HL-60 (cell line): ENCODE measurements around the gene VARS1.

Experiments
- DNase-seq, 2 experiments: peaks; one replicate each; pipeline ENCODE4 v3.0.0-alpha.2; 2010 to 2020; ENCODE audit warnings: low read depth in 1 of 2, low spot score in 1 of 2
- H3K27ac ChIP-seq: fragments of 250-450 bp; sonication (Bioruptor Pico); replicated peaks from 2 replicates; pipeline ENCODE4 v1.5.1; 2020; ENCODE audit warnings: mild to moderate bottlenecking, moderate library complexity
- H3K27me3 ChIP-seq: fragments of 250-450 bp; sonication (Bioruptor Pico); 2 replicates; pipeline ENCODE4 v1.5.1; 2021; ENCODE audit warnings: mild to moderate bottlenecking, moderate library complexity; ENCODE audit not compliant: insufficient read depth, poor library complexity, severe bottlenecking
- H3K4me3 ChIP-seq: replicated peaks from 2 replicates; pipeline ENCODE4 v1.5.1; 2011; ENCODE audit warnings: mild to moderate bottlenecking, control low read depth, low read length; ENCODE audit not compliant: insufficient read depth
- CTCF ChIP-seq: IDR thresholded peaks from one replicate; pipeline ENCODE4 v1.5.1; 2011; ENCODE audit warnings: low read length, control low read depth, inconsistent platforms; ENCODE audit not compliant: insufficient read depth
- GABPA ChIP-seq: IDR thresholded peaks from 2 replicates; pipeline ENCODE4 v1.6.1; 2012; ENCODE audit warnings: low read depth
- POLR2AphosphoS5 ChIP-seq: IDR thresholded peaks from 2 replicates; pipeline ENCODE4 v1.6.1; 2012; ENCODE audit warnings: low read depth
- SPI1 ChIP-seq: IDR thresholded peaks from 2 replicates; pipeline ENCODE4 v1.6.1; 2012; ENCODE audit warnings: low read depth, mild to moderate bottlenecking, borderline replicate concordance
- TF ChIP-seq, protein P1 (sequence below): IDR thresholded peaks from 2 replicates; pipeline ENCODE4 v1.6.1; 2012; ENCODE audit warnings: low read depth; ENCODE audit not compliant: insufficient replicate concordance

Gene VARS1

DNA sequence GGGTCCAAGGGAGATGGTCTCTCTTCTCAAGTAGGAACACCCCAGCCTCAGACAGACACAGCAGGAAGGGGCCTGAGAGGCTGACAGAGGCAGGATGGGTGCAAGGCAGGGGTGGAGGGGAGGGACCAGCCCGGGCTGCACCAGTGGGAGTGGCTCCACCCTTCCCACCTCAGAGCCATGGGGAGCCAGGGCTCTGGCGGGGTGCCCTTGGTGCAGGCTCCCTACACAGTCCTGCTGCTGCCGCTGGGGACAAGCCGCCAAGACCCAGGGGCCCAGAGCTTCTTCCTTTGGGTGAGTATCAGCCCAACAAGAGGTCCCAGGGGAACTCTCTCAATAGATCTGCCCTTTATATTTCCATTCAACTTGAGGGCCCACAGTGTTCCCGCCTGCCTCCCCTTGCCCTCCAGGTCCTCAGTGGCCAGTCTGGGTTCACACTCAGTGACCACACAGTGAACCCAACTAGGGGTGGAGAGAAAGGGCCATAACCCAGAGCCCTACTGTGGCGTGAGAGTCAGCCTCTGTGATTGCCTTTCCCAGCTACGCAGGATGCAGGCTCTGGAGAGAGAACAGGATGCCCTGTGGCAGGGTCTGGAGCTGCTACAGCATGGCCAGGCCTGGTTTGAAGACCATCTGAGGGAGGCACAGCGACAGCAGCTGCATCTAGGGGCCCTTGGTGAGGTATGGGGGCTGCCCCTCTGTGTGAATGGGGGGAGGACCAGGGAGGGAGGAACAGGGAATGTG is 32.5 kb downstream of the VARS1 start:
- TF ChIP-seq GABPA (no peak), POLR2AphosphoS5 (no peak)
- no peak overlapping the region for H3K27ac ChIP-seq
- H3K27me3 ChIP-seq = no peaks in the 10 kb centered on the region
- DNase-seq = no peak
- no peak overlapping the region for H3K4me3 ChIP-seq

- no peak within 1 kb of the TSS for H3K4me3 ChIP-seq
- H3K27ac ChIP-seq = no peak within 1 kb of the TSS
- TF ChIP-seq, protein P1, sequence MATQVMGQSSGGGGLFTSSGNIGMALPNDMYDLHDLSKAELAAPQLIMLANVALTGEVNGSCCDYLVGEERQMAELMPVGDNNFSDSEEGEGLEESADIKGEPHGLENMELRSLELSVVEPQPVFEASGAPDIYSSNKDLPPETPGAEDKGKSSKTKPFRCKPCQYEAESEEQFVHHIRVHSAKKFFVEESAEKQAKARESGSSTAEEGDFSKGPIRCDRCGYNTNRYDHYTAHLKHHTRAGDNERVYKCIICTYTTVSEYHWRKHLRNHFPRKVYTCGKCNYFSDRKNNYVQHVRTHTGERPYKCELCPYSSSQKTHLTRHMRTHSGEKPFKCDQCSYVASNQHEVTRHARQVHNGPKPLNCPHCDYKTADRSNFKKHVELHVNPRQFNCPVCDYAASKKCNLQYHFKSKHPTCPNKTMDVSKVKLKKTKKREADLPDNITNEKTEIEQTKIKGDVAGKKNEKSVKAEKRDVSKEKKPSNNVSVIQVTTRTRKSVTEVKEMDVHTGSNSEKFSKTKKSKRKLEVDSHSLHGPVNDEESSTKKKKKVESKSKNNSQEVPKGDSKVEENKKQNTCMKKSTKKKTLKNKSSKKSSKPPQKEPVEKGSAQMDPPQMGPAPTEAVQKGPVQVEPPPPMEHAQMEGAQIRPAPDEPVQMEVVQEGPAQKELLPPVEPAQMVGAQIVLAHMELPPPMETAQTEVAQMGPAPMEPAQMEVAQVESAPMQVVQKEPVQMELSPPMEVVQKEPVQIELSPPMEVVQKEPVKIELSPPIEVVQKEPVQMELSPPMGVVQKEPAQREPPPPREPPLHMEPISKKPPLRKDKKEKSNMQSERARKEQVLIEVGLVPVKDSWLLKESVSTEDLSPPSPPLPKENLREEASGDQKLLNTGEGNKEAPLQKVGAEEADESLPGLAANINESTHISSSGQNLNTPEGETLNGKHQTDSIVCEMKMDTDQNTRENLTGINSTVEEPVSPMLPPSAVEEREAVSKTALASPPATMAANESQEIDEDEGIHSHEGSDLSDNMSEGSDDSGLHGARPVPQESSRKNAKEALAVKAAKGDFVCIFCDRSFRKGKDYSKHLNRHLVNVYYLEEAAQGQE = no peak
- TF ChIP-seq POLR2AphosphoS5 = no peak
- TF ChIP-seq GABPA = no peak
- TF ChIP-seq CTCF = no peak
- no peak for TF ChIP-seq SPI1
- H3K27me3 ChIP-seq = no peaks in the 10 kb centered on the region
- DNase-seq = no peak
Measured at GRCh38 chr6:31762356-31762755, 33.2 kb downstream of the VARS1 start, which contains the start of gene SAPCD1. Gene SAPCD1 (plus strand): TSS chr6:31762656. CDS start chr6:31763055, 399 bp downstream.

- Histone ChIP-seq H3K27ac (no peak overlapping the region), H3K27me3 (no peaks in the 10 kb centered on the region), H3K4me3 (no peak overlapping the region)
- no peak for DNase-seq
- TF ChIP-seq CTCF (no peak), SPI1 (no peak), GABPA (no peak), POLR2AphosphoS5 (no peak)
Measured at GRCh38 chr6:31761343-31761742, 34.2 kb downstream of the VARS1 start.

GRCh38 chr6:31760790-31761189 is 34.8 kb downstream of the VARS1 start:
- no peaks in the 10 kb centered on the region for H3K27me3 ChIP-seq
- H3K27ac ChIP-seq = no peak overlapping the region
- TF ChIP-seq SPI1 (no peak), POLR2AphosphoS5 (no peak), GABPA (no peak)
- H3K4me3 ChIP-seq = no peak overlapping the region
- DNase-seq = no peak

GRCh38 chr6:31758281-31758680 is 37.3 kb downstream of the VARS1 start:
- no peaks in the 10 kb centered on the region for H3K27me3 ChIP-seq
- TF ChIP-seq GABPA = no peak
- TF ChIP-seq POLR2AphosphoS5 = no peak
- TF ChIP-seq, protein P1 = no peak
- no peak for TF ChIP-seq SPI1
- no peak for TF ChIP-seq CTCF
- H3K4me3 ChIP-seq = no peak overlapping the region
- DNase-seq = no peak
- H3K27ac ChIP-seq = no peak overlapping the region
